Osteoblast (primary cell): ENCODE results near the gene FAM98C. TPM values are rescaled to one million over a fixed set of nuclear protein-coding genes. Genes with fewer than 3 reads are reported as not detected.
"Not testable (repeated sequence)": the region's sequence is repeated elsewhere in the genome, so short reads cannot be mapped to it uniquely, and the experiment has no call there.

Experiments
- DNase-seq: peaks from one replicate; pipeline ENCODE4 v3.0.0; 2011; ENCODE audit warnings: low spot score, mixed read lengths; ENCODE audit not compliant: insufficient read length; ENCODE audit errors: missing footprints
- H2AFZ ChIP-seq: 2 replicates; pipeline ENCODE4 v1.6.0; 2011; ENCODE audit warnings: mild to moderate bottlenecking, low read length
- H3K27ac ChIP-seq: 2 replicates; pipeline ENCODE4 v1.5.1; 2011; ENCODE audit warnings: mild to moderate bottlenecking, low read depth, low read length, moderate library complexity
- H3K27me3 ChIP-seq: 2 replicates; pipeline ENCODE4 v1.6.0; 2012; ENCODE audit warnings: mild to moderate bottlenecking, control low read depth, inconsistent platforms, low read length, moderate library complexity; ENCODE audit not compliant: insufficient read depth
- H3K36me3 ChIP-seq: 2 replicates; pipeline ENCODE4 v1.5.1; 2011; ENCODE audit warnings: mild to moderate bottlenecking, low read length, control low read depth, moderate library complexity; ENCODE audit not compliant: insufficient read depth
- H3K4me1 ChIP-seq: 2 replicates; pipeline ENCODE4 v1.5.1; 2011; ENCODE audit warnings: mild to moderate bottlenecking, low read length, control low read depth, moderate library complexity; ENCODE audit not compliant: insufficient read depth
- H3K4me2 ChIP-seq: 2 replicates; pipeline ENCODE4 v1.6.0; 2011; ENCODE audit warnings: mild to moderate bottlenecking, low read length; ENCODE audit not compliant: insufficient read depth
- H3K4me3 ChIP-seq: fragments of 200-600 bp; sonication (generic); 3 replicates; pipeline ENCODE4 v1.5.1; 2012; ENCODE audit warnings: mild to moderate bottlenecking, low read length, inconsistent platforms; ENCODE audit not compliant: insufficient read depth
- H3K79me2 ChIP-seq: 2 replicates; pipeline ENCODE4 v1.6.0; 2012; ENCODE audit warnings: mild to moderate bottlenecking, low read length, control low read depth, inconsistent platforms; ENCODE audit not compliant: insufficient read depth
- H3K9me3 ChIP-seq: 2 replicates; pipeline ENCODE4 v1.5.1; 2011; ENCODE audit warnings: low read depth, low read length, control low read depth
- H4K20me1 ChIP-seq: 2 replicates; pipeline ENCODE4 v1.6.0; 2012; ENCODE audit warnings: mild to moderate bottlenecking, low read length, control low read depth; ENCODE audit not compliant: insufficient read depth
- total RNA-seq: library from RNA; depleted of rRNA; stranded (reverse); fragments of >200 nt; gene quantifications from 2 replicates; pipeline ENCODE4 v1.2.3, GENCODE V29; 2012
- TF ChIP-seq, protein P1 (sequence below): IDR thresholded peaks from 2 replicates; pipeline ENCODE4 v1.5.1; 2011; ENCODE audit warnings: mild to moderate bottlenecking, low read depth, low read length, moderate library complexity; ENCODE audit errors: extremely low read depth

The FAM98C gene
- total RNA-seq, 1 donor, result 14.1 TPM

- H3K79me2 ChIP-seq, result no peaks in the 10 kb centered on the region
- TF ChIP-seq, protein P1, sequence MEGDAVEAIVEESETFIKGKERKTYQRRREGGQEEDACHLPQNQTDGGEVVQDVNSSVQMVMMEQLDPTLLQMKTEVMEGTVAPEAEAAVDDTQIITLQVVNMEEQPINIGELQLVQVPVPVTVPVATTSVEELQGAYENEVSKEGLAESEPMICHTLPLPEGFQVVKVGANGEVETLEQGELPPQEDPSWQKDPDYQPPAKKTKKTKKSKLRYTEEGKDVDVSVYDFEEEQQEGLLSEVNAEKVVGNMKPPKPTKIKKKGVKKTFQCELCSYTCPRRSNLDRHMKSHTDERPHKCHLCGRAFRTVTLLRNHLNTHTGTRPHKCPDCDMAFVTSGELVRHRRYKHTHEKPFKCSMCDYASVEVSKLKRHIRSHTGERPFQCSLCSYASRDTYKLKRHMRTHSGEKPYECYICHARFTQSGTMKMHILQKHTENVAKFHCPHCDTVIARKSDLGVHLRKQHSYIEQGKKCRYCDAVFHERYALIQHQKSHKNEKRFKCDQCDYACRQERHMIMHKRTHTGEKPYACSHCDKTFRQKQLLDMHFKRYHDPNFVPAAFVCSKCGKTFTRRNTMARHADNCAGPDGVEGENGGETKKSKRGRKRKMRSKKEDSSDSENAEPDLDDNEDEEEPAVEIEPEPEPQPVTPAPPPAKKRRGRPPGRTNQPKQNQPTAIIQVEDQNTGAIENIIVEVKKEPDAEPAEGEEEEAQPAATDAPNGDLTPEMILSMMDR, result no peak
- H3K27me3 ChIP-seq, result peaks cover 10% of the 10 kb centered on the region
- H3K27ac ChIP-seq, result no peak within 1 kb of the TSS
- no peak within 1 kb of the TSS for H2AFZ ChIP-seq
- H3K9me3 ChIP-seq, result no peaks in the 10 kb centered on the region
- peak; percentile 58 for DNase-seq
- H3K4me3 ChIP-seq, result no peak within 1 kb of the TSS
- H3K36me3 ChIP-seq, result no peaks in the 10 kb centered on the region
- H3K4me2 ChIP-seq, result no peak within 1 kb of the TSS
- no peaks in the 10 kb centered on the region for H4K20me1 ChIP-seq
- no peaks in the 10 kb centered on the region for H3K4me1 ChIP-seq
These were observed 23.0 kb downstream of the FAM98C start, which contains the start of gene RASGRP4 for GRCh38 chr19:38425810-38426466. TSS of gene RASGRP4 (minus strand) at chr19:38426219. CDS start at chr19:38426091, 128 bp downstream.

DNA sequence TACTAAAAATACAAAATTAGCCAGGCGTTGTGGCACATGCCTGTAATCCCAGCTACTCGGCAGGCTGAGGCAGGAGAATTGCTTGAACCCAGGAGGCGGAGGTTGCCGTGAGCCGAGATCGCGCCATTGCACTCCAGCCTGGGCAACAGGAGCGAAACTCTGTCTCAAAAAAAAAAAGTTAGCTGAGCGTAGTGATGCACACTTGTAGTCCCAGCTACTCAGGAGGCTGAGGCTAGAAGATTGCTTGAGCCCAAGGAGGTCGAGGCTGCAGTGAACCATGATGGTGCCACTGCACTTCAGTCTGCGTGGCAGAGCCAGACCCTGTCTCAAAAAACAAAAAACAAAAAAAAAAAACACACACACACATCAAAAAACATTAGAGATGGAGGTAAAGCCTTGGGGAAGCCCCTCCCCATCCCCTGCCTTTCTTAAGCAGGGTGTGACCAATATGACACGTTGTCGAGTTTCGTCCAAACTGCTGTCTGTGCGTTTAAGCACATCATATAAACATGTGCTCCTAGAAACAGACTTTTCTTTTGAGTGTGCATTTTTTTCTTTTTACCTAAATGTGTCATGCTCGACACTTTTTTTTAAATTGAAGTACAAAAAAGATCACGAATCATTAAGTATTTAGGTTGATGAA is 24.3 kb downstream of the FAM98C start:
- H3K4me2 ChIP-seq, H3K36me3 ChIP-seq, H4K20me1 ChIP-seq, H3K4me1 ChIP-seq, H3K9me3 ChIP-seq, H3K79me2 ChIP-seq, H2AFZ ChIP-seq, H3K27ac ChIP-seq, H3K4me3 ChIP-seq: not testable (repeated sequence)
- H3K27me3 ChIP-seq, result peaks cover 10% of the 10 kb centered on the region
- DNase-seq, result peak; percentile 21

- H3K27me3 ChIP-seq, result peaks cover 10% of the 10 kb centered on the region
- H3K4me3 ChIP-seq, result no peak overlapping the region
- H3K36me3 ChIP-seq, result no peaks in the 10 kb centered on the region
- H3K27ac ChIP-seq, result no peak overlapping the region
- TF ChIP-seq, protein P1, result no peak
- no peak overlapping the region for H2AFZ ChIP-seq
- H3K4me1 ChIP-seq, result no peaks in the 10 kb centered on the region
- H4K20me1 ChIP-seq, result no peaks in the 10 kb centered on the region
- no peak overlapping the region for H3K4me2 ChIP-seq
- no peaks in the 10 kb centered on the region for H3K9me3 ChIP-seq
- no peaks in the 10 kb centered on the region for H3K79me2 ChIP-seq
- DNase-seq, result peak; percentile 48
These were observed 26.3 kb downstream of the FAM98C start for GRCh38 chr19:38429055-38429810.

GRCh38 chr19:38429811-38430156 is 26.9 kb downstream of the FAM98C start:
- no peak for DNase-seq
- no peaks in the 10 kb centered on the region for H3K9me3 ChIP-seq
- no peaks in the 10 kb centered on the region for H3K79me2 ChIP-seq
- no peaks in the 10 kb centered on the region for H3K4me1 ChIP-seq
- H3K4me3 ChIP-seq, result no peak overlapping the region
- H3K27me3 ChIP-seq, result peaks cover 10% of the 10 kb centered on the region
- H3K4me2 ChIP-seq, result no peak overlapping the region
- TF ChIP-seq, protein P1, result no peak
- no peaks in the 10 kb centered on the region for H4K20me1 ChIP-seq
- no peak overlapping the region for H3K27ac ChIP-seq
- no peak overlapping the region for H2AFZ ChIP-seq
- no peaks in the 10 kb centered on the region for H3K36me3 ChIP-seq
